ENCODE measurements around the gene DIP2C.
"Not testable (repeated sequence)": the region's sequence is repeated elsewhere in the genome, so short reads cannot be mapped to it uniquely, and the experiment has no call there.

DIP2C gene

DNA sequence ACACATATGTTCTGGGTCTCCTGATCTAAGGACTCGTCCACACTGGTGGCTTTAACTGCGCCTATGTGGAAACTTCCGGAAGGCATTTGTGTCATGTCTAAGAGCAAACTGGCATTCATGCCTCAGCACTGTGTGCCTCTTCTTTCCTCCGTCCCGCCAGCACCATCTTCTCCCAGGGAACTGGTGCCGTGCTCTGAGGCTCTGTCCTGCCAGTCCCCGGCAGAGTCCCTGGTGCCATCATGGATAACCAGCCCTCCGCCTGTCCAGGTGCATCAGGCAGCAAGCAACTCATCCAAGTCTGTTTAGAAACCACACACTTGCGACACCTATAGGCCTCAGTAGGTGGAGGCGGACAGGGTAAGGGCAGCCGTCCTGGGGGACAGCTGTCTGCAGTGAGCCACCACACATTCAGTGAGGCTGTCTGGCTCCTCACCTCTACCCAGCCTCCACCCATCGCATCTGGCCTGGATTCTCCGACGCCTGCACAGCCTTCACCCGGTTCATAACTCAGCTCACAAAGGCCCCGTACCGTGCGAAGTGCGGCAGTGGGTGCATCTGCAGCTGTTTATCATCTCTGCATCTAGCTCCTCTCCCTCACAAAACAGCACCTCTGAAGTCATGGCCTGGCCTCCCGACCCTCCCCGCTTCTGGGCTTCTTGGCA lies 162.7 kb downstream of the DIP2C start:
- no peak for DNase-seq

GRCh38 chr10:525565-526315 lies 163.7 kb downstream of the DIP2C start:
- DNase-seq: no peak

DNA sequence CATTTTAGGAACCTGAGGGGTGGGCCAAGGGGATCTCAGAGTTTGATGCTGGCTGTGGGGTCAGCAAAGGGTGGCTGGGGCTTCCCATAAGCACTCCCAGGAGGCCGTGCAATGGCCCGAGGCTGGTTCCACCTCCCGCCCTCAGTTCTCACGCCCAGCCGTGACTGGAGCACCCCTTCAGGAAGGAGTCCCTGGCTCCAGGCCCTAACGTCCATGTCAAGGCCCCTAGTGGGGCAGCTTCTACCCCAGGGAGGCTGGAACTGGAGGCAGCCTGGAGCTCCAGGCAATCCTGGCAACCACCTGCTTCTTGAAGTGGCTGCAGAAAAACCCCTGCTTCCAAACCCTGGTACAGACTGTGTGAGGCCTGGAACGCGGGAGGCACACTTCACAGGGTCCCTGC lies 165.5 kb downstream of the DIP2C start:
- DNase-seq: no peak

DNA sequence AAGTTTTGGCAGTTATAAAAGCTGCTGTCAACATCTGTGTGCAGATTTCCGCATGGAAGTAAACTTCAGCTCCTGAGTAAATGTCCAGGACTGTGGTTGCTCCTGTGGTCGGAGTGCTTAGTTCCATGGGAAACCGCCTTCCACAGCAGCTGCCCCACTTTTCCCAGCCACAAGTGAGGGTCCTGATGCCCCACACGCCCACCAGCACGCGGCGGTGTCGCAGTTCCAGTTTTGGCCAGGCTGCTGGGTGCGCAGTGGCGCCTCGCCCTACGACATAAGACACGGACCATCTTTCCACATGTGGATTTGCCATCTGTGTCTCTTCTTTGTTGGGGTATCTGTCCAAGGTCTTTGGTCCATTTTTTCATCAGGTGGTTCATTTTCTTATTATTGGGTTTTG lies 167.1 kb downstream of the DIP2C start:
- no peak for DNase-seq

GRCh38 chr10:521261-522250 lies 167.9 kb downstream of the DIP2C start:
- DNase-seq: no peak

DNA sequence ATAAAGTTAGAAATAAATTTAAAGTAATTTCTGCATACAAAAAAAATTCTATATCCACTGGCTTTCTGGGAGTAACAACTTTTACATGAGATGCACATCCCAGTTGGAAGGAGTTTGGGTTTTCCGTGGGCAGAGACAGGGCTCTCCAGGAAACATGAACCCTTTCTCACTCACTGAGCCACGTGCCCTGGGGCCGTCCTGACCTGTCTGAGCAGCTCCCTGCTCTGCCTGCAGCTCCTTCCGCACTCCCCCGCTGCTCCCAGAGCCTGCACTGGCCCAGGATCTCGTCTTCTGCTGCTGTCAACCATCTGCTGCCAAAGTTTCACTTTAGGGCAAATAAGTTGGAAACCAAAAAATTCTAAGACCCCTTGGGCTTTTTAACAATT lies 169.1 kb downstream of the DIP2C start:
- no peak for DNase-seq

DNA sequence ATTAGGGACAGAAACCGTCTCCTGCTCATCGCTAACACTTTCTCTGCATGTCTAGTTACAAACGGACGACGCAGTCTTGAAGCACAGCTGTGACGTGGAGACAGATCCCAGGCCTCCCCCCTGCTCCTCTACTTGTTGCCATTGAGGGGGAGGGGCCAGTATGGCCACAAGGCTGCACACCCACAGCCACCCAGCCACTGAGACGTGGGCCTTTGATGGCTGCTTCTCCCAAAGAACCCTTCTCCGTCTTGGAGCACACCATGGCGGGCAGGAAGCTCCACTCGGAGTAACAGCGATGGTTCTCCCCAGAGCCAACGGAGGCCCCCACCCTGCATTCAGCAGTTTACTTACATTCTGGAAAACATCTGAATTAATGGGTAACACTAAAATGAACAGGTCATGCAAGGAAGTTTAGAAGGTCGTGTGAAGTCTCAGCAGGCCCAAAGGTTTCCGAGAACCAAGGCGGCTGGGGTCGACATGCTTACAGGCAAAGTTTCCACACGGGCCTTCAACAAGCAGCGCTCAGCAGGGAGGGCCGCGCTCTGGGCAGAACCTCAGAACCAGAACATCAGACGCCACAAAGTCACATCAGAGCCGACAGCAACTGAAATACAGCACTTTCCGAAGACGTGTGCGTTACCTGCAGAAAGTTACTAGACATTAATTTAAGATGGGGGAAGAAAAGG lies 169.6 kb downstream of the DIP2C start:
- no peak for DNase-seq

DNA sequence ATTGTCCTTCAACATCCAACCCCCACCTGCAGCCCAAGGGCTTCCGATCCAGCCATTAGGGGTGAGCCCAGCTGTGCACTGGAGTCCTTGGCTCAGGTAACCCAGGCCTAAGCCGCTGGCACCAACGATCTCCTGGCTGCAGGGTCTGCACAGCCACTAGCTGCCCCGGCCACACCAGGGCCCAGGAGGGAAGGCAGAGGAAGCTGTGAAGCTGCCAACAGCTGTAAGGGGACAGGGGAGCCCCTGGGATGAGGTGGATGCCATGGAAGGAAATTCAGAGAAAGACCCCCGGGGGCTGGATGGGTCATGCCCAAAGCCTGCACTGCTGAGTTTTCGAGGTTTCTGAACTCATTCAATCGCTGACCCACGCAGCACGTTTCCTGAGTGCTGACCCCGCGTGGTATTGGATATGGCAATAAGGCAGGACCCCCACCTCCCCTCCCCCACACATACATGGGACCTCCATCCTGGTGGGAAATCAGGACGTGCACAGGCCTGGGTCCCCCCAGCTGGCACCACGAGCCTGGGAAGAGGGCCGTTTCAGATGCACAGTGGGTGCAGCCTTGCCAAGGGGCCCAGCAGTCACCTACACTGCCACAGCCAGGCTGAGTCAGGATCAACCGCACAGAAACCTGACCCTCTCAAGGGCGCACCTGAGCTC lies 170.3 kb downstream of the DIP2C start:
- DNase-seq: no peak

DNA sequence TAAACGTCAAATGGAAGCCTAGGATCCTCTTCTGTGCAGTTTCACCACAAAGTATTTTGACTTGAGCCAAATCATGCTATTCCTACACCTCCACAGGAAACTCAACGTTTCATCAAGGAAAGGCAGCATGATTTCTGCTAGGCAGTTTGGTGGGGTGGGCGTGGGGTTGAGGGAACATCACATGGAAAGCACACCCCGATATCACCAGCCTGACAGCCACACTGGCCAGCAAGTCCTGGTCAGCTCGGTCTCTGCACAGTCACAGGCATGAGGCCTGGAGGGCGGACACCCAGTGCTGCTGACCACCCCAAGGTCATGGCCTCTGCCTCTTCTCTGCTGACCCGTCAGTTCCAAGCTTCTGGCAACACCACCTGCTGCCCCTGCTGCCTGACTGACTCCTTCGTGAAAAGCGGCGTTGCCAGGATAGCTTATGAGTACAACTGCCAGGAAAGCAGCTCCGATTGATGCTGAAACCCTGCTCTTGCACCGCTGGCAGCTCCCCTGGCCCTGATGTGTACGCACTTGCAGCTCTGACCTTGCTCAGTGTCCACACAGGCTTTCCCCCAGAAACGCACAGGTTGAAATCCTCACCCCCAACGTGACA lies 171.5 kb downstream of the DIP2C start:
- DNase-seq: no peak

GRCh38 chr10:517241-517830 lies 172.1 kb downstream of the DIP2C start:
- DNase-seq: no peak

DNA sequence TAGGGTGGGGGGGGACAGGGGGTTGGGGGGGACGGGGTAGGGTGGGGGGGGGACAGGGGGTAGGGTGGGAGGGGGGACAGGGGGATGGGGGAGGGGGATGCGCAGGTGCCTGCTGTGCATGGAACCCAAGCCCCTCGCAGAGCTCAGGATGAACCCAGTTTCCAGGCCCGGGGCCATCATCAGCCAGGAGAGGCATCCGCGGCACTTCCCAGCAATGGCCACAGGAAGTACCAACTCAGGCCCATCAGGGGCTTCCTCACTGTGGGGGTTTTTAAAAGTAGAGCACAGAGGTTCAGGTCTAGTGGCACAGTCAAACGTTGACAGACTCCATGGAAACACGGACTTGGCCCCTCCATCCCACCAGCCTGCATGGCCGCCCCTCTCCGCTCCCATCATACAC lies 172.7 kb downstream of the DIP2C start:
- DNase-seq: no peak

DNA sequence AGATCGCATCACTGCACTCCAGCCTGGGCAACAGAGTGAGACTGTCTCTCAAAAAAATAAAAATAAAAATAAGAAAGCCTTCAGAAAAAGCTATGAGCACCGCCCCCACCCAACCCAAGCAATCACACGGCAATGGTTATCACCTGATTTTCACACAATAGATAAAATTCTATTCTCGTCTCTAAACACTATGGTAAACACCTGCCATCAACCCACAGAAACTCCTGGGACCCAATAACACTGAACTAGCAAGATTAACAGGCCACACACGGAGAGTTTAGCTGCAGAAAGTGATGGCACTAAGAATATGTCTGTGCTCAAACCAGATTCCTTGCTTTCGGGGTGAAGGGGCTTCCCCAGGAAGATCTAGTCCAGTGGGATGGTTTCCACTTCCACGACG lies 173.8 kb downstream of the DIP2C start:
- DNase-seq: no peak

DNA sequence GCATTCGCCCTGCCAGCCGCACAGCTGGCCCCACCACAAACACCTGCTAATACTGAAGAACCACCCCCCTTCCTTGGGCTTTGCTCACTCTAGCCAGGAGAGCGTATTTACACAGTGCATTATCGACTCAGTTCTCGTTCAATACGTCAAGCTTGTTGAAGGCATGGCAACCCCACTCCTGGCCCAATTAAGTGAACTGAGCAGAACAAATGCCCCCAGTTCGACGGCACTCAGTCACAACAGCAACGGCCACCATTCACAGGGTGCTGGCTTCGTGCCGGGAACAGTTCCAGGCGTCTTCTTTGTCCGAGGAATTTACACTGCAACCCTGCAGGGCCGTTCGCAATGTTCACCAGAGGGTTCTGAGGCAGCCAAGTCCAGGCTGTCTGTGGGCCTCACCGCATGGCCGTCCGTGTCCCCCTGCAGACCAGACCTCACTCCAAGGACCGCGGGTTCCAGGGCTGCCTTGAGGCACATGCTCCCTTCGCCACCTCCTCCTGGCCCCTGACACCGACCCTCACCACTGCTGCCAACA lies 175.3 kb downstream of the DIP2C start:
- DNase-seq: no peak

- no peak for DNase-seq
These were observed 176.1 kb downstream of the DIP2C start for GRCh38 chr10:513393-513792.

DNA sequence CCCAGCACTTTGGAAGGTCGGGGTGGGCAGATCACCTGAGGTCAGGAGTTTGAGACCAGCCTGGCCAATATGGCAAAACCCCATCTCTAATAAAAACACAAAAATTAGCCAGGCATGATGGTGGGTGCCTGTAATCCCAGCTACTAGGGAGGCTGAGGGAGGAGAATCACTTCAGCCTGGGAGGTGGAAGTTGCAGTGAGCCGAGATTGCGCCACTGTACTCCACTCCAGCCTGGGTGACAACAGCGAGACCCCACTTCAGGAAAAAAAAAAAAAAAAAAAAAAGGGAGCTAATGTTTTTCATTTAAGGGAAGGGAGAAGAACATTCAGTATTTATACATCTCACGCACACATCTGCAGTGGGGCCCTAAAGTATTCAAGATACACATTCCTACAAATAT lies 176.8 kb downstream of the DIP2C start:
- DNase-seq: not testable (repeated sequence)

GRCh38 chr10:511849-512191 lies 177.6 kb downstream of the DIP2C start:
- DNase-seq: no peak

GRCh38 chr10:511101-511848 lies 178.2 kb downstream of the DIP2C start:
- DNase-seq: peak; percentile 93

GRCh38 chr10:510415-510881 lies 179.0 kb downstream of the DIP2C start:
- DNase-seq: no peak

DNA sequence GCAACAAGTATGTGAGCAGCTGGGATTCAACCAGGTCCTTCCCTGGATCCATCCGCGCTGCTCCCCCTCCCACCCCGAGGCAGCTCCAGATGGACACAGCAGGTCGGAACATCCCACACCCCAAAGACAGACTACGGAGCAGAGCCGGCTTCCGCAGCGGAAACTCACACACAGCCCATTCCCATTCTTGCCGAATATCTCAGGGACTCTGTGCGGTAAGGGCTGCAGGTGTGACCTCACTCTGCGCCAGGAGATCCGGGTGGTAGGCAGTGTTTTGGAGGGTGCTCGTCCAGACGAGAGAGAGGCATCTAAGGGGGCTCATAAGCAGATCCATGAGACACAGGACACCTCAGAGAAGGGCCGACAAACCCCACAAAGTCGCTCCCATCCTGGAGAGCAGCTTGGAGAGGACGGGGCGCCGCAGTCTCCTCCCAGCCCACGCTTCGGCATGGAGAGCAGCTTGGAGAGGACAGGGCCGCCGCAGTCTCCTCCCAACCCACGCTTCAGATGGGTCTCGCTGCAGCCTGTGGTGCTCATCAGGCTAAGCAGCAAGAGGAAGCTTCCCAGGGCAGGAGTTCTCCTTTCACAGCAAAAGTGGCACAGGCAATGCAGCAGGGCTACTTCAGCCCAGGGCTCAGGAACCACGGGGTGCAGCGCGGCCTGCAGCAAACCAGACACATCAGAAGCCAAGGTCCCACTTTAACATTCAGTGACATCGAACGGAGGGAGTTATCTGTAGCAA lies 179.9 kb downstream of the DIP2C start:
- DNase-seq: no peak

GRCh38 chr10:508726-509125 lies 180.7 kb downstream of the DIP2C start:
- no peak for DNase-seq

Data from stimulated activated CD8-positive, alpha-beta memory T cell treated with anti-CD3 and anti-CD28 coated beads, Interleukin-4, amount 100 ng/mL, for 48 hours (primary cell).